Cardiac fibroblast (primary cell): ENCODE data around the gene ARID4A.
A peak's percentile ranks its signal among the peaks of the same experiment; 100 is the strongest.
"Not testable (repeated sequence)": the region's sequence is repeated elsewhere in the genome, so short reads cannot be mapped to it uniquely, and the experiment has no call there.

Experiments
- DNase-seq, 2 donors: peaks; one replicate each; pipeline versions ENCODE4 v3.0.0 to v3.0.0-alpha.2; 2010; ENCODE audit warnings: low read depth in 2 of 2
- H3K4me3 ChIP-seq, 2 donors: replicated peaks in 1 of 2; 1 replicate in 1 of 2; 2 replicates in 1 of 2; pipeline ENCODE4 v1.5.1; 2011; ENCODE audit warnings: low read depth in 2 of 2, low read length in 2 of 2, mild to moderate bottlenecking in 2 of 2, moderate library complexity in 1 of 2
- TF ChIP-seq, protein P1 (sequence below): IDR thresholded peaks from one replicate; pipeline ENCODE4 v1.5.1; 2011; ENCODE audit warnings: low read depth, mild to moderate bottlenecking, low read length, inconsistent platforms

ARID4A gene

DNA sequence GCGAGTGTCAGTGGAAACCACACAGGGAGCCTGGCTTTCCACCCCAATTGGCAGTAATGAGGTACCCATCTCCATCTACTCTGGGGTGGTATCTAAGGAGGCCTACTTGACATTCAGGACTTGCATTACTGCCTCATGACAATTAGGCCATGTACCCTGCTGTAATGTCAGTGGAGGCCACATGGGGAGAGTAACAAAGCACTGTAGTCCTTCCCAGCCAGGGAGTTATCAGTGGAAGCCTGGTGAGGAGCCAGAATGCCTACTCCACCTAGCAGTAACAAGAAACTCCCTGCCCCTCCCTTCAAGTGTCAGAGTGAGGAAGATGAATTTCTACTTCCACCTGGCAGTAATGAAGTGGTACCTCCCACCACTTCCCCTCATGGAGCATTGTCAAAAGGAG is 116.5 kb downstream of the ARID4A start:
- no peak overlapping the region for H3K4me3 ChIP-seq
- peak in 1 of 2 donors; percentile 9 for DNase-seq
- TF ChIP-seq, protein P1, sequence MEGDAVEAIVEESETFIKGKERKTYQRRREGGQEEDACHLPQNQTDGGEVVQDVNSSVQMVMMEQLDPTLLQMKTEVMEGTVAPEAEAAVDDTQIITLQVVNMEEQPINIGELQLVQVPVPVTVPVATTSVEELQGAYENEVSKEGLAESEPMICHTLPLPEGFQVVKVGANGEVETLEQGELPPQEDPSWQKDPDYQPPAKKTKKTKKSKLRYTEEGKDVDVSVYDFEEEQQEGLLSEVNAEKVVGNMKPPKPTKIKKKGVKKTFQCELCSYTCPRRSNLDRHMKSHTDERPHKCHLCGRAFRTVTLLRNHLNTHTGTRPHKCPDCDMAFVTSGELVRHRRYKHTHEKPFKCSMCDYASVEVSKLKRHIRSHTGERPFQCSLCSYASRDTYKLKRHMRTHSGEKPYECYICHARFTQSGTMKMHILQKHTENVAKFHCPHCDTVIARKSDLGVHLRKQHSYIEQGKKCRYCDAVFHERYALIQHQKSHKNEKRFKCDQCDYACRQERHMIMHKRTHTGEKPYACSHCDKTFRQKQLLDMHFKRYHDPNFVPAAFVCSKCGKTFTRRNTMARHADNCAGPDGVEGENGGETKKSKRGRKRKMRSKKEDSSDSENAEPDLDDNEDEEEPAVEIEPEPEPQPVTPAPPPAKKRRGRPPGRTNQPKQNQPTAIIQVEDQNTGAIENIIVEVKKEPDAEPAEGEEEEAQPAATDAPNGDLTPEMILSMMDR = no peak

DNA sequence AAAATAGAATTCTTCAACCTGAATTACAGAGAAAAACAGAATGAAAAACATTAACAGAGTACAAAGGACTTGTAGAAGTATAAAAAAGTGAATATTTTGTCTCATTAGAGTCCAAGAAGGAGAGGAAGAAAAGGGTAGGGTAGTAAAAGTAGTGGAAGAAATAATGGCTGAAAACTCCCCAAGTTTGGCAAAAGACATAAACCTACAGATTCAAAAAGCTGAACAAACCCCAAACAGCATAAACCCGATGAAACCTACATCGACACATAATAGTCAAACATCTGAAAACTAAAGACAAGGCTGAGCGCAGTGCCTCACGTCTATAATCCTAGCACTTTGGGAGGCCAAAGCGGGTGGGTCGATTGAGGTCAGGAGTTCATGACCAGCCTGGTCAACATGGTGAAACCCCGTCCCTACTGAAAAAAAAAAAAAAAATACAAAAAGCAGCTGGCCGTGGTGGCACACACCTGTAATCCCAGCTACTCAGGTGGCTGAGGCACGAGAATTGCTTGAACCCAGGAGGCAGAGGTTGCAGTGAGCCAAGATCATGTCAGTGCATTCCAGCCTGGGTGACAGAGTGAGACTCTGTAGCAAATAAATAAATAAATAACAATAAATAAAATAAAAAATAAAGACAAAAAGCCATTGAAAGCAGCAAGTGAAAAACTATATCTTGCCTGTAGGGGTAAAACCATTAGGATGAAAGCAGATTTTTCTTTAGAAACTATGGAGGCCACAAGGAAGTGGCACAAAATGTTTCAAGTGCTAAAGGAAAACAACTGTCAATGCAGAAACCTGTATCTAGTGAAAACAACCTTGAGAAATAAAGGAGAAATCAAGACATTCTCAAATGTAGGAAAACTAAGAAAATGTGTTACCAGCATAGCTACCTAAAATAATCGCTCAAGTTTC is 117.5 kb downstream of the ARID4A start:
- DNase-seq = no peak
- TF ChIP-seq, protein P1 = no peak
- no peak overlapping the region for H3K4me3 ChIP-seq

DNA sequence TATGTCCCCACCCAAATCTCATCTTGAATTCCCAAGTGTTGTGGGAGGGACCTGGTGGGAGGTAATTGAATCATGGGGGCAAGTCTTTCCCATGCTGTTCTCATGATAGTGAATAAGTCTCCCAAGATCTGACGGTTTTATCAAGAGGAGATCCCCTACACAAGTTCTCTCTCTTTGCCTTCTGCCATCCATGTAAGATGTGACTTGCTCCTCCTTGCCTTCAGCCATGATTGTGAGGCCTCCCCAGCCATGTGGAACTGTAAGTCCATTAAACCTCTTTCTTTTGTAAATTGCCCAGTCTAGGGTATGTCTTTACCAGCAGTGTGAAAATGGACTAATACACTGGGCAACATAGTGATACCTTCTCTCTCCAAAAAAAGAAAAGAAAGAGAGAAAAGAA is 118.6 kb downstream of the ARID4A start:
- not testable (repeated sequence) for H3K4me3 ChIP-seq, DNase-seq
